Uterus (tissue), 4 donors: ENCODE results near the gene AP1S2. TPM values are rescaled to one million over a fixed set of nuclear protein-coding genes. Genes with fewer than 3 reads are reported as not detected.
"Not testable (repeated sequence)": the region's sequence is repeated elsewhere in the genome, so short reads cannot be mapped to it uniquely, and the experiment has no call there.

Source experiments
- DNase-seq, 2 donors: peaks; one replicate each; pipeline ENCODE4 v3.0.0-alpha.2; 2019 to 2020
- H3K27ac ChIP-seq, 2 donors: fragments of 200-600 bp; sonication (generic); 1 replicate in 1 of 2; 2 replicates in 1 of 2; pipeline ENCODE4 v1.5.1; 2016 to 2018
- H3K27me3 ChIP-seq, 2 donors: fragments of 200-600 bp; sonication (generic); one replicate each; pipeline ENCODE4 v1.5.1; 2018 to 2019; ENCODE audit warnings: control low read depth in 1 of 2
- H3K36me3 ChIP-seq, 2 donors: fragments of 200-600 bp; sonication (generic); one replicate each; pipeline ENCODE4 v1.5.1; 2019; ENCODE audit warnings: control low read depth in 1 of 2
- H3K4me1 ChIP-seq, 2 donors: fragments of 200-600 bp; sonication (generic); one replicate each; pipeline ENCODE4 v1.5.1; 2018 to 2019; ENCODE audit warnings: control low read depth in 1 of 2
- H3K4me3 ChIP-seq, 2 donors: fragments of 200-600 bp; sonication (generic); 1 replicate in 1 of 2; 2 replicates in 1 of 2; pipeline ENCODE4 v1.5.1; 2018 to 2019; ENCODE audit warnings: mild to moderate bottlenecking in 1 of 2
- H3K9me3 ChIP-seq, 2 donors: fragments of 200-600 bp; sonication (generic); one replicate each; pipeline ENCODE4 v1.5.1; 2019; ENCODE audit warnings: control low read depth in 1 of 2
- CTCF ChIP-seq, 4 experiments: fragments of 200-600 bp in 2 of 4; fragments of 450-650 bp in 2 of 4; sonication (generic) in 2 of 4; IDR thresholded peaks; one replicate each; pipeline ENCODE4 v1.5.1; 2016 to 2019; ENCODE audit warnings: antibody characterized with exemption in 4 of 4, mild to moderate bottlenecking in 2 of 4, moderate library complexity in 1 of 4
- POLR2A ChIP-seq, 2 donors: fragments of 450-650 bp; IDR thresholded peaks; one replicate each; pipeline ENCODE4 v1.6.1; 2016; ENCODE audit warnings: antibody characterized with exemption in 2 of 2, mild to moderate bottlenecking in 1 of 2, moderate library complexity in 1 of 2
- intact Hi-C: fragments of 100-400 bp; cut with DNase I; formaldehyde crosslinking; loops from one replicate; pipeline ENCODE4 v1.15.1; 2023; ENCODE audit warnings: low total_unique reads
- total RNA-seq, 4 donors: library from RNA; depleted of rRNA in 3 of 4; stranded (reverse); fragments of >200 nt in 3 of 4; gene quantifications; one replicate each; pipeline versions ENCODE4 v1.1.0 to v1.2.4, GENCODE V29; 2014 to 2023
- donor health status: DM: yes; HTN: yes; CAD: no.

Gene AP1S2
- total RNA-seq, 4 donors from 2014 or later = 64.7 to 112 (median 73.9) TPM

- Histone ChIP-seq H3K27ac (no peak overlapping the region), H3K9me3 (no peaks in the 10 kb centered on the region), H3K4me3 (no peak overlapping the region), H3K4me1 (no peaks in the 10 kb centered on the region), H3K27me3 (no peaks in the 10 kb centered on the region), H3K36me3 (no peaks in the 10 kb centered on the region)
- no peak for TF ChIP-seq POLR2A (IDR thresholded peaks at IDR 0.05)
- TF ChIP-seq CTCF (IDR thresholded peaks at IDR 0.05) = no peak
- intact Hi-C loops = no loop called here
- no peak for DNase-seq
These were observed 19.6 kb downstream of the AP1S2 start for GRCh38 chrX:15834827-15835595.

- H3K27me3 ChIP-seq = no peaks in the 10 kb centered on the region
- no peak for DNase-seq
- TF ChIP-seq POLR2A (IDR thresholded peaks at IDR 0.05) (no peak), CTCF (IDR thresholded peaks at IDR 0.05) (no peak)
- H3K4me1 ChIP-seq = no peaks in the 10 kb centered on the region
- H3K27ac ChIP-seq = no peak overlapping the region
- H3K4me3 ChIP-seq = no peak overlapping the region
- no peaks in the 10 kb centered on the region for H3K36me3 ChIP-seq
- intact Hi-C loops = no loop called here
- no peaks in the 10 kb centered on the region for H3K9me3 ChIP-seq
These were observed 20.6 kb downstream of the AP1S2 start for GRCh38 chrX:15834053-15834452.

GRCh38 chrX:15831347-15831746 lies 23.3 kb downstream of the AP1S2 start:
- H3K36me3 ChIP-seq, H3K4me3 ChIP-seq, intact Hi-C loops, H3K9me3 ChIP-seq, H3K27ac ChIP-seq, H3K4me1 ChIP-seq, H3K27me3 ChIP-seq, DNase-seq: not testable (repeated sequence)

GRCh38 chrX:15829217-15829616 lies 25.4 kb downstream of the AP1S2 start:
- no peaks in the 10 kb centered on the region for H3K36me3 ChIP-seq
- TF ChIP-seq POLR2A (IDR thresholded peaks at IDR 0.05) = no peak
- no peak for TF ChIP-seq CTCF (IDR thresholded peaks at IDR 0.05)
- no peaks in the 10 kb centered on the region for H3K4me1 ChIP-seq
- DNase-seq = no peak
- intact Hi-C loops = no loop called here
- no peak overlapping the region for H3K27ac ChIP-seq
- no peaks in the 10 kb centered on the region for H3K9me3 ChIP-seq
- H3K27me3 ChIP-seq = no peaks in the 10 kb centered on the region
- H3K4me3 ChIP-seq = no peak overlapping the region

- no peak for TF ChIP-seq CTCF (IDR thresholded peaks at IDR 0.05)
- no peak for TF ChIP-seq POLR2A (IDR thresholded peaks at IDR 0.05)
- H3K27ac ChIP-seq = no peak overlapping the region
- no peaks in the 10 kb centered on the region for H3K27me3 ChIP-seq
- intact Hi-C loops = no loop called here
- H3K36me3 ChIP-seq = no peaks in the 10 kb centered on the region
- no peaks in the 10 kb centered on the region for H3K4me1 ChIP-seq
- DNase-seq = no peak
- no peak overlapping the region for H3K4me3 ChIP-seq
- H3K9me3 ChIP-seq = no peaks in the 10 kb centered on the region
These were observed 28.7 kb downstream of the AP1S2 start for GRCh38 chrX:15825936-15826335.
